Activated T-cell treated with anti-CD3 and anti-CD28 coated beads, Interleukin-2, amount 50 U/mL, for 72 hours (primary cell): Measurements from ENCODE around the gene C16orf96. TPM values are rescaled to one million over a fixed set of nuclear protein-coding genes. Genes with fewer than 3 reads are reported as not detected.

ENCODE experiments used
- ATAC-seq, 2 donors: fragments of 150-1000 bp; cut with Tn5 transposase; replicated peaks in 1 of 2; 2 replicates each; pipeline ENCODE4 v1.10.0; 2021; ENCODE audit warnings: moderate library complexity in 2 of 2, mild to moderate bottlenecking in 1 of 2
- DNase-seq, 2 donors: peaks; one replicate each; pipeline ENCODE4 v3.0.0; 2021 to 2022; ENCODE audit warnings: mixed read lengths in 1 of 2
- H3K27ac Mint-ChIP-seq: one replicate; pipeline ENCODE4 v1.8.0; 2022; ENCODE audit warnings: mild to moderate bottlenecking, moderate library complexity, mixed read lengths
- H3K27me3 Mint-ChIP-seq: one replicate; pipeline ENCODE4 v1.8.0; 2022; ENCODE audit warnings: low read depth, mixed read lengths
- H3K36me3 Mint-ChIP-seq, 2 donors: one replicate each; pipeline ENCODE4 v1.8.0; 2022; ENCODE audit warnings: mixed read lengths in 2 of 2, mild to moderate bottlenecking in 1 of 2; ENCODE audit not compliant: insufficient read depth in 2 of 2
- H3K4me1 Mint-ChIP-seq: one replicate; pipeline ENCODE4 v1.8.0; 2022; ENCODE audit warnings: low read depth, mixed read lengths
- H3K4me3 Mint-ChIP-seq, 2 donors: one replicate each; pipeline ENCODE4 v1.8.0; 2022; ENCODE audit warnings: mild to moderate bottlenecking in 2 of 2, mixed read lengths in 2 of 2, moderate library complexity in 2 of 2
- H3K9me3 Mint-ChIP-seq, 2 donors: one replicate each; pipeline ENCODE4 v1.8.0; 2022; ENCODE audit warnings: mixed read lengths in 2 of 2
- total RNA-seq, 2 donors: library from RNA; stranded (reverse); gene quantifications; one replicate each; pipeline ENCODE4 v1.2.3, GENCODE V29; 2022

The C16orf96 gene
- total RNA-seq, 2 donors from 2014 or later, result 0.51 to 0.55 TPM

DNA sequence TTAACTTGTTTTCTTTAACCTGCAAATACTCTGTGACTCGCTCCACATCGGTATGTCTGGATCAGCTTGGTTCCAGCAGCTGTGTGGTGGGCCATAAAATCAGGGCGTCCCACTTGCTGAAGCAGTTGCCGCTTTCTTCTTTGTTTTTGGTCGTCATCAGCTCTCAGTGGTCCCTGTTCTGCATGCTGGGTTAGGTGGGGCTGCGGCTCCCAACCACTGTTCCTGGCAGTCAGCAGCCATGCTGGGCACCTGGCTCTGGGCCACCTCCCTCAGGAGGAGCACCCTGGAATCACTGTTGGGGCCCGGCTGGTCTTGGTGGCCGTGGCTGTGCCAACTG is 91.5 kb downstream of the C16orf96 start:
- H3K9me3 Mint-ChIP-seq, result no peaks in the 10 kb centered on the region
- H3K27ac Mint-ChIP-seq, result no peak overlapping the region
- H3K4me3 Mint-ChIP-seq, result no peak overlapping the region
- H3K4me1 Mint-ChIP-seq, result peaks cover 38% of the 10 kb centered on the region
- peaks cover 2 to 17% of the 10 kb centered on the region in 2 donors for H3K36me3 Mint-ChIP-seq
- H3K27me3 Mint-ChIP-seq, result no peaks in the 10 kb centered on the region
- ATAC-seq (no peak), DNase-seq (no peak)

DNA sequence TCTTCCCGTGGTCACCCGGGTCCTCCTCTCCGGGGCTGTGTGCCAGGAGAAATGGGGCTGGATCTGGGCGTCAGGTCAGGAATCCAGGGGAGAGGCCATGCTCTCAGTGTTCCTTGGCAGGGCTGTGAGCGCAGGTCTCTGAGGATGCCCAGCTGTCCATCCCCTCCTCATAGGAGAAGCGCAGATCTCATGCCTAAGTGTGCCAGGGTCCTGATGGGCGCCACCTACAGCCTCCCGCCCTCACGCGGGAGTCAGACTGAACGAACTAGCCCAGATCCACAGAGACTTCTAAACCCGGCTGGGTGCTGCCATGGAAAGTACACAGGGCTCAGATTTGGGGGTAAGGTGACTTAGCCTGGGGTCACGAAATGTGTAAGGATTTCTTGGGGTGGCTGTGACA is 92.8 kb downstream of the C16orf96 start:
- no peaks in the 10 kb centered on the region for H3K9me3 Mint-ChIP-seq
- no peak for DNase-seq
- peaks cover 38% of the 10 kb centered on the region for H3K4me1 Mint-ChIP-seq
- H3K27ac Mint-ChIP-seq, result no peak overlapping the region
- H3K4me3 Mint-ChIP-seq, result no peak overlapping the region
- H3K36me3 Mint-ChIP-seq, result peaks cover 2 to 20% of the 10 kb centered on the region in 2 donors
- H3K27me3 Mint-ChIP-seq, result no peaks in the 10 kb centered on the region
- ATAC-seq, result no peak

DNA sequence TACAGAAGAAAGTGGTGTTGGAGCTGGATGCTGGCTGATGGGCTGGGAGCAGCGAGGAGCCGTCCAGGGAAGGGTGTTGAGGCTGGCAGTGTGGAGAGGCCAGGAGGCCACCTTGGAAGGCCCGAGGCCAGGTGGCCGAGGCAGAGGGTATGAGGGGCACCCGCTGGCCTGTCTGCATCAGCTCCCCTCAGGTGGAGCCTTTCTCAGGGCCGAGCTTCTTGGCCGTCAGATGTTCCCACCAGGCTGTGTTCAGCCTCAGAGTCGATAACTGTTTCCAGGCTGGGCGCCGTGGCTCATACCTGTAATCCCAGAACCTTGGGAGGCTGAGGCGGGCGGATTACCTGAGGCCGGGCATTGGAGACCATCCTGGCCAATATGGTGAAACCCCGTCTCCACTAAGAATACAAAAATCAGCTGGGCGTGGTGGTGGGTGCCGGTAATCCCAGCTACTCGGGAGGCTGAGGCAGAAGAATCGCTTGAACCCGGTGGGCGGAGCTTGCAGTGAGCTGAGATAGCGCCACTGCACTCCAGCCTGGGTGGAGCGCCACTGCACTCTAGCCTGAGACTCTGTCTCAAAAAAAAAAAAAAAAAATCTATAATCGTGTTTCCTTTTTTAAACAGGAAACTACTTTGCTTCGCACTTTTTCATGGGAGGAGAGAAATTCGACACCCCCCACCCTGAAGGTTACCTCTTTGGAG is 93.8 kb downstream of the C16orf96 start:
- H3K4me1 Mint-ChIP-seq, result peaks cover 38% of the 10 kb centered on the region
- H3K9me3 Mint-ChIP-seq, result no peaks in the 10 kb centered on the region
- H3K36me3 Mint-ChIP-seq, result peaks cover 2 to 19% of the 10 kb centered on the region in 2 donors
- DNase-seq, result no peak
- no peaks in the 10 kb centered on the region for H3K27me3 Mint-ChIP-seq
- H3K4me3 Mint-ChIP-seq, result no peak overlapping the region
- H3K27ac Mint-ChIP-seq, result no peak overlapping the region
- ATAC-seq, result peak; percentile 19 to 38

Other genes starting within 250 kb of the C16orf96 start
- gene GLIS2, start 240.3 kb upstream of the C16orf96 start, total RNA-seq, result 1 to 10 TPM; 1.3 to 1.7 TPM
- 10 to 100 TPM; 46.6 to 48.2 TPM for gene PAM16, start 205.0 kb upstream of the C16orf96 start, total RNA-seq
- not detected for gene VASN, start 184.5 kb upstream of the C16orf96 start, total RNA-seq
- 100 to 1,000 TPM in 1 of 2 donors, 10 to 100 TPM in 1; 88.6 to 105 TPM for gene CORO7, start 139.7 kb upstream of the C16orf96 start, total RNA-seq
- gene DNAJA3, start 130.5 kb upstream of the C16orf96 start, total RNA-seq, result 10 to 100 TPM; 83.6 to 98.7 TPM
- 10 to 100 TPM; 32.5 to 33.0 TPM for gene NMRAL1, start 81.7 kb upstream of the C16orf96 start, total RNA-seq
- gene HMOX2, start 79.9 kb upstream of the C16orf96 start, total RNA-seq, result 10 to 100 TPM; 50.3 to 50.9 TPM
- gene CDIP1, start 17.6 kb upstream of the C16orf96 start, total RNA-seq, result 10 to 100 TPM; 45.4 to 53.1 TPM
- 10 to 100 TPM; 17.2 to 18.4 TPM for gene UBALD1, start 58.5 kb downstream of the C16orf96 start, total RNA-seq
- gene MGRN1, start 68.5 kb downstream of the C16orf96 start, total RNA-seq, result 100 to 1,000 TPM; 107 to 116 TPM
- 10 to 100 TPM; 22.8 to 28.0 TPM for gene NUDT16L1, start 137.2 kb downstream of the C16orf96 start, total RNA-seq
- 10 to 100 TPM; 18.0 to 20.6 TPM for gene ANKS3, start 177.9 kb downstream of the C16orf96 start, total RNA-seq
- gene DNAAF8, start 178.2 kb downstream of the C16orf96 start, total RNA-seq, result under 1 TPM in 1 of 2 donors, not detected in 1; 0.48 TPM
- gene ZNF500, start 210.8 kb downstream of the C16orf96 start, total RNA-seq, result 10 to 100 TPM; 14.1 TPM
- not detected for gene SEPTIN12, start 232.0 kb downstream of the C16orf96 start, total RNA-seq
- not detected for gene SMIM22, start 239.0 kb downstream of the C16orf96 start, total RNA-seq
- gene ROGDI, start 246.3 kb downstream of the C16orf96 start, total RNA-seq, result 1 to 10 TPM; 3.7 to 7.4 TPM